ENCODE data around the gene MAN1C1.
"Not testable (repeated sequence)": the region's sequence is repeated elsewhere in the genome, so short reads cannot be mapped to it uniquely, and the experiment has no call there.

The MAN1C1 gene

GRCh38 chr1:25583519-25584370 lies 32.8 kb upstream of the MAN1C1 start:
- no peak for DNase-seq (ENCODE audit: low read depth, low spot score)
- WGBS (ENCODE audit: insufficient coverage, insufficient read length), result no CpG with 5 or more reads among the region's 14 CpGs
- H3K4me1 ChIP-seq (ENCODE audit: control insufficient read depth, insufficient read depth, low read length), result peaks cover 7% of the 10 kb centered on the region
- no peak overlapping the region for H3K27ac ChIP-seq (ENCODE audit: low read length)
- H3K27me3 ChIP-seq (ENCODE audit: control insufficient read depth, insufficient read depth, low read length), result no peaks in the 10 kb centered on the region
- H3K9me3 ChIP-seq (ENCODE audit: control insufficient read depth, insufficient read depth, low read length), result no peaks in the 10 kb centered on the region
- no peak overlapping the region for H3K4me3 ChIP-seq (ENCODE audit: low read length)
- H3K36me3 ChIP-seq (ENCODE audit: control insufficient read depth, insufficient read depth, low read length), result no peaks in the 10 kb centered on the region

GRCh38 chr1:25586181-25586588 lies 30.4 kb upstream of the MAN1C1 start:
- Histone ChIP-seq H3K27ac (ENCODE audit: low read length) (no peak overlapping the region), H3K36me3 (ENCODE audit: control insufficient read depth, insufficient read depth, low read length) (no peaks in the 10 kb centered on the region), H3K27me3 (ENCODE audit: control insufficient read depth, insufficient read depth, low read length) (no peaks in the 10 kb centered on the region), H3K4me1 (ENCODE audit: control insufficient read depth, insufficient read depth, low read length) (peaks cover 7% of the 10 kb centered on the region), H3K4me3 (ENCODE audit: low read length) (no peak overlapping the region), H3K9me3 (ENCODE audit: control insufficient read depth, insufficient read depth, low read length) (no peaks in the 10 kb centered on the region)
- 100% methylated on average over 6 of the region's 16 CpGs for WGBS (ENCODE audit: insufficient coverage, insufficient read length)
- no peak for DNase-seq (ENCODE audit: low read depth, low spot score)

GRCh38 chr1:25587290-25587689 lies 29.3 kb upstream of the MAN1C1 start:
- Histone ChIP-seq H3K27me3 (ENCODE audit: control insufficient read depth, insufficient read depth, low read length) (no peaks in the 10 kb centered on the region), H3K4me3 (ENCODE audit: low read length) (no peak overlapping the region), H3K4me1 (ENCODE audit: control insufficient read depth, insufficient read depth, low read length) (peaks cover 6% of the 10 kb centered on the region), H3K9me3 (ENCODE audit: control insufficient read depth, insufficient read depth, low read length) (no peaks in the 10 kb centered on the region), H3K36me3 (ENCODE audit: control insufficient read depth, insufficient read depth, low read length) (no peaks in the 10 kb centered on the region), H3K27ac (ENCODE audit: low read length) (no peak overlapping the region)
- DNase-seq (ENCODE audit: low read depth, low spot score), result no peak
- no CpG with 5 or more reads among the region's 8 CpGs for WGBS (ENCODE audit: insufficient coverage, insufficient read length)

- no CpG with 5 or more reads among the region's 7 CpGs for WGBS (ENCODE audit: insufficient coverage, insufficient read length)
These were observed 28.4 kb upstream of the MAN1C1 start for GRCh38 chr1:25588224-25588623.

GRCh38 chr1:25588786-25589185 lies 27.8 kb upstream of the MAN1C1 start:
- WGBS (ENCODE audit: insufficient coverage, insufficient read length), result no CpG with 5 or more reads among the region's 13 CpGs
- not testable (repeated sequence) for H3K27me3 ChIP-seq (ENCODE audit: control insufficient read depth, insufficient read depth, low read length); H3K4me3 ChIP-seq (ENCODE audit: low read length); H3K36me3 ChIP-seq (ENCODE audit: control insufficient read depth, insufficient read depth, low read length); H3K27ac ChIP-seq (ENCODE audit: low read length); DNase-seq (ENCODE audit: low read depth, low spot score); H3K4me1 ChIP-seq (ENCODE audit: control insufficient read depth, insufficient read depth, low read length); H3K9me3 ChIP-seq (ENCODE audit: control insufficient read depth, insufficient read depth, low read length)

More at GRCh38 chr1:25588224-25588623, 28.4 kb upstream of the MAN1C1 start:
- H3K4me1 ChIP-seq (ENCODE audit: control insufficient read depth, insufficient read depth, low read length); H3K27ac ChIP-seq (ENCODE audit: low read length); H3K36me3 ChIP-seq (ENCODE audit: control insufficient read depth, insufficient read depth, low read length); DNase-seq (ENCODE audit: low read depth, low spot score); H3K27me3 ChIP-seq (ENCODE audit: control insufficient read depth, insufficient read depth, low read length); H3K4me3 ChIP-seq (ENCODE audit: low read length); H3K9me3 ChIP-seq (ENCODE audit: control insufficient read depth, insufficient read depth, low read length): not testable (repeated sequence)

GRCh38 chr1:25590096-25590824 lies 26.3 kb upstream of the MAN1C1 start:
- Histone ChIP-seq H3K4me3 (ENCODE audit: low read length) (no peak overlapping the region), H3K27me3 (ENCODE audit: control insufficient read depth, insufficient read depth, low read length) (no peaks in the 10 kb centered on the region), H3K27ac (ENCODE audit: low read length) (no peak overlapping the region), H3K36me3 (ENCODE audit: control insufficient read depth, insufficient read depth, low read length) (no peaks in the 10 kb centered on the region), H3K4me1 (ENCODE audit: control insufficient read depth, insufficient read depth, low read length) (peaks cover 6% of the 10 kb centered on the region), H3K9me3 (ENCODE audit: control insufficient read depth, insufficient read depth, low read length) (no peaks in the 10 kb centered on the region)
- no CpG with 5 or more reads among the region's 8 CpGs for WGBS (ENCODE audit: insufficient coverage, insufficient read length)
- no peak for DNase-seq (ENCODE audit: low read depth, low spot score)

- Histone ChIP-seq H3K27ac (ENCODE audit: low read length) (no peak overlapping the region), H3K4me1 (ENCODE audit: control insufficient read depth, insufficient read depth, low read length) (no peaks in the 10 kb centered on the region), H3K27me3 (ENCODE audit: control insufficient read depth, insufficient read depth, low read length) (no peaks in the 10 kb centered on the region), H3K36me3 (ENCODE audit: control insufficient read depth, insufficient read depth, low read length) (no peaks in the 10 kb centered on the region), H3K4me3 (ENCODE audit: low read length) (no peak overlapping the region), H3K9me3 (ENCODE audit: control insufficient read depth, insufficient read depth, low read length) (no peaks in the 10 kb centered on the region)
- no CpG with 5 or more reads among the region's 2 CpGs for WGBS (ENCODE audit: insufficient coverage, insufficient read length)
- no peak for DNase-seq (ENCODE audit: low read depth, low spot score)
These were observed 22.7 kb upstream of the MAN1C1 start for GRCh38 chr1:25593861-25594260.

GRCh38 chr1:25594971-25595370 lies 21.6 kb upstream of the MAN1C1 start:
- Histone ChIP-seq H3K4me3 (ENCODE audit: low read length) (no peak overlapping the region), H3K27me3 (ENCODE audit: control insufficient read depth, insufficient read depth, low read length) (no peaks in the 10 kb centered on the region), H3K4me1 (ENCODE audit: control insufficient read depth, insufficient read depth, low read length) (no peaks in the 10 kb centered on the region), H3K9me3 (ENCODE audit: control insufficient read depth, insufficient read depth, low read length) (no peaks in the 10 kb centered on the region), H3K27ac (ENCODE audit: low read length) (no peak overlapping the region), H3K36me3 (ENCODE audit: control insufficient read depth, insufficient read depth, low read length) (no peaks in the 10 kb centered on the region)
- no CpG with 5 or more reads among the region's 2 CpGs for WGBS (ENCODE audit: insufficient coverage, insufficient read length)
- DNase-seq (ENCODE audit: low read depth, low spot score), result no peak

- not testable (repeated sequence) for H3K27me3 ChIP-seq (ENCODE audit: control insufficient read depth, insufficient read depth, low read length); H3K4me1 ChIP-seq (ENCODE audit: control insufficient read depth, insufficient read depth, low read length); H3K36me3 ChIP-seq (ENCODE audit: control insufficient read depth, insufficient read depth, low read length); H3K4me3 ChIP-seq (ENCODE audit: low read length); H3K27ac ChIP-seq (ENCODE audit: low read length); DNase-seq (ENCODE audit: low read depth, low spot score); H3K9me3 ChIP-seq (ENCODE audit: control insufficient read depth, insufficient read depth, low read length)
- WGBS (ENCODE audit: insufficient coverage, insufficient read length), result no CpG with 5 or more reads among the region's 5 CpGs
These were observed 19.9 kb upstream of the MAN1C1 start for GRCh38 chr1:25596641-25597040.

- no peak for DNase-seq (ENCODE audit: low read depth, low spot score)
- Histone ChIP-seq H3K27me3 (ENCODE audit: control insufficient read depth, insufficient read depth, low read length) (no peaks in the 10 kb centered on the region), H3K4me1 (ENCODE audit: control insufficient read depth, insufficient read depth, low read length) (no peaks in the 10 kb centered on the region), H3K36me3 (ENCODE audit: control insufficient read depth, insufficient read depth, low read length) (no peaks in the 10 kb centered on the region), H3K4me3 (ENCODE audit: low read length) (no peak overlapping the region), H3K9me3 (ENCODE audit: control insufficient read depth, insufficient read depth, low read length) (no peaks in the 10 kb centered on the region), H3K27ac (ENCODE audit: low read length) (no peak overlapping the region)
- WGBS (ENCODE audit: insufficient coverage, insufficient read length), result no CpG with 5 or more reads among the region's 1 CpG
These were observed 17.7 kb upstream of the MAN1C1 start for GRCh38 chr1:25598879-25599278.
